Measurements from ENCODE around the gene NEURL2.

DNA sequence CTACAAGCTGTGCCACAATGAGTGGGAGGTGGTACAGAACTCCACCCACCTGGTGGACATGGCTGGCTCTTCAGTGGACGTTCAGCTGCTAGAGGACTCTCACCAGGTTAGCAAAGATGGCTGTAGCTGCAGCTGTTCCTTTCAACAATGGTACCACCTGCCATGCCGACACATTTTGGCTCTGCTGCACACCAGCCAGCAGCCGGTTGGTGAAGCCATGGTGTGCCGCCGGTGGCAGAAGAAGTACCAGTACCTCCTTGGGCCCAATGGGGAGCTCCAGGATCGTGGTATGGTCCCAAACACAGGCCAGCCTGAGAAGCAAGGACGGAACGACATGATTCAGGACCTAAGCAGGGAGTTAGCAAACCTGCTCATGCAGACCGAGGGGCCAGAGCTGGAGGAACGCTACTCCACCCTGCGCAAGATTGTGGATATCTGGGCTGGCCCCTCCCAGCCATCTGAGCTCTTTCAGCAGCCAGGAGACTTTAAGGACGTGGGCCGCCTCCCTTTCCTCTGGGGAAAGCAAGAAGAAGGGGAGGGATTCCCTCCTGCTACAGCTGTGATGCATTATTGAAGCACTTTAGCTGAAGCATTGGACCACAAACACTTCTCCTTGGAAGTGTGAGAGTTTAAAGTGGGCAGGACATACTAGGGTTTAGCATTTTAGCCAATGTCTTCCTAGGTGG lies 12.8 kb downstream of the NEURL2 start:
- TF ChIP-seq, protein P1, sequence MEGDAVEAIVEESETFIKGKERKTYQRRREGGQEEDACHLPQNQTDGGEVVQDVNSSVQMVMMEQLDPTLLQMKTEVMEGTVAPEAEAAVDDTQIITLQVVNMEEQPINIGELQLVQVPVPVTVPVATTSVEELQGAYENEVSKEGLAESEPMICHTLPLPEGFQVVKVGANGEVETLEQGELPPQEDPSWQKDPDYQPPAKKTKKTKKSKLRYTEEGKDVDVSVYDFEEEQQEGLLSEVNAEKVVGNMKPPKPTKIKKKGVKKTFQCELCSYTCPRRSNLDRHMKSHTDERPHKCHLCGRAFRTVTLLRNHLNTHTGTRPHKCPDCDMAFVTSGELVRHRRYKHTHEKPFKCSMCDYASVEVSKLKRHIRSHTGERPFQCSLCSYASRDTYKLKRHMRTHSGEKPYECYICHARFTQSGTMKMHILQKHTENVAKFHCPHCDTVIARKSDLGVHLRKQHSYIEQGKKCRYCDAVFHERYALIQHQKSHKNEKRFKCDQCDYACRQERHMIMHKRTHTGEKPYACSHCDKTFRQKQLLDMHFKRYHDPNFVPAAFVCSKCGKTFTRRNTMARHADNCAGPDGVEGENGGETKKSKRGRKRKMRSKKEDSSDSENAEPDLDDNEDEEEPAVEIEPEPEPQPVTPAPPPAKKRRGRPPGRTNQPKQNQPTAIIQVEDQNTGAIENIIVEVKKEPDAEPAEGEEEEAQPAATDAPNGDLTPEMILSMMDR (conservative IDR thresholded peaks at IDR 0.05; ENCODE audit: low read depth in 2 of 2) = no peak
- TF ChIP-seq, protein P2, sequence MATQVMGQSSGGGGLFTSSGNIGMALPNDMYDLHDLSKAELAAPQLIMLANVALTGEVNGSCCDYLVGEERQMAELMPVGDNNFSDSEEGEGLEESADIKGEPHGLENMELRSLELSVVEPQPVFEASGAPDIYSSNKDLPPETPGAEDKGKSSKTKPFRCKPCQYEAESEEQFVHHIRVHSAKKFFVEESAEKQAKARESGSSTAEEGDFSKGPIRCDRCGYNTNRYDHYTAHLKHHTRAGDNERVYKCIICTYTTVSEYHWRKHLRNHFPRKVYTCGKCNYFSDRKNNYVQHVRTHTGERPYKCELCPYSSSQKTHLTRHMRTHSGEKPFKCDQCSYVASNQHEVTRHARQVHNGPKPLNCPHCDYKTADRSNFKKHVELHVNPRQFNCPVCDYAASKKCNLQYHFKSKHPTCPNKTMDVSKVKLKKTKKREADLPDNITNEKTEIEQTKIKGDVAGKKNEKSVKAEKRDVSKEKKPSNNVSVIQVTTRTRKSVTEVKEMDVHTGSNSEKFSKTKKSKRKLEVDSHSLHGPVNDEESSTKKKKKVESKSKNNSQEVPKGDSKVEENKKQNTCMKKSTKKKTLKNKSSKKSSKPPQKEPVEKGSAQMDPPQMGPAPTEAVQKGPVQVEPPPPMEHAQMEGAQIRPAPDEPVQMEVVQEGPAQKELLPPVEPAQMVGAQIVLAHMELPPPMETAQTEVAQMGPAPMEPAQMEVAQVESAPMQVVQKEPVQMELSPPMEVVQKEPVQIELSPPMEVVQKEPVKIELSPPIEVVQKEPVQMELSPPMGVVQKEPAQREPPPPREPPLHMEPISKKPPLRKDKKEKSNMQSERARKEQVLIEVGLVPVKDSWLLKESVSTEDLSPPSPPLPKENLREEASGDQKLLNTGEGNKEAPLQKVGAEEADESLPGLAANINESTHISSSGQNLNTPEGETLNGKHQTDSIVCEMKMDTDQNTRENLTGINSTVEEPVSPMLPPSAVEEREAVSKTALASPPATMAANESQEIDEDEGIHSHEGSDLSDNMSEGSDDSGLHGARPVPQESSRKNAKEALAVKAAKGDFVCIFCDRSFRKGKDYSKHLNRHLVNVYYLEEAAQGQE (IDR thresholded peaks at IDR 0.05; ENCODE audit: unreplicated experiment) = no peak
- TF ChIP-seq EZH2phosphoT487 (IDR thresholded peaks at IDR 0.05; ENCODE audit: unreplicated experiment) (no peak), EZH2 (IDR thresholded peaks at IDR 0.05; ENCODE audit: low read depth, unreplicated experiment) (no peak), POLR2AphosphoS5 (IDR thresholded peaks at IDR 0.05; ENCODE audit: low read depth) (no peak), ZNF331 (CRISPR knock-in tag; IDR thresholded peaks at IDR 0.05; ENCODE audit: low read depth) (no peak)

Measured in GM23338 (cell line).